T-helper 1 cell treated with Interleukin-12 subunit alpha and Interleukin-12 subunit beta and Interleukin-4 antibody, amounts not matched to agents 30 μg/mL and 1 μg/mL, for 36 hours (primary cell): Measurements from ENCODE around the gene CWF19L1.
"Not testable (repeated sequence)": the region's sequence is repeated elsewhere in the genome, so short reads cannot be mapped to it uniquely, and the experiment has no call there.

Experiments used
- H3K27ac Mint-ChIP-seq: one replicate; pipeline ENCODE4 v1.8.0; 2021; ENCODE audit warnings: mild to moderate bottlenecking, mixed read lengths
- H3K27me3 Mint-ChIP-seq: one replicate; pipeline ENCODE4 v1.8.0; 2021; ENCODE audit warnings: low read depth, mixed read lengths
- H3K36me3 Mint-ChIP-seq: one replicate; pipeline ENCODE4 v1.8.0; 2021; ENCODE audit warnings: low read depth, mixed read lengths
- H3K4me1 Mint-ChIP-seq: one replicate; pipeline ENCODE4 v1.8.0; 2021; ENCODE audit warnings: low read depth, mixed read lengths
- H3K4me3 Mint-ChIP-seq: one replicate; pipeline ENCODE4 v1.8.0; 2021; ENCODE audit warnings: mild to moderate bottlenecking, moderate library complexity, mixed read lengths
- H3K9me3 Mint-ChIP-seq: one replicate; pipeline ENCODE4 v1.8.0; 2021; ENCODE audit warnings: mixed read lengths

Gene CWF19L1

GRCh38 chr10:100267239-100268104 lies at the start of gene CWF19L1:
CWF19L1 (minus strand) TSS chr10:100267638; CDS start chr10:100267593, 45 bp downstream.
- Mint-ChIP-seq H3K36me3 (peaks cover 4% of the 10 kb centered on the region), H3K27ac (peak within 1 kb of the TSS; percentile 100), H3K4me3 (peak within 1 kb of the TSS; percentile 100), H3K4me1 (peaks cover 15% of the 10 kb centered on the region), H3K27me3 (no peaks in the 10 kb centered on the region), H3K9me3 (no peaks in the 10 kb centered on the region)

GRCh38 chr10:100315615-100316014 lies 48.2 kb upstream of the CWF19L1 start:
- Mint-ChIP-seq H3K27ac (no peak overlapping the region), H3K4me1 (no peaks in the 10 kb centered on the region), H3K27me3 (peaks cover 63% of the 10 kb centered on the region), H3K4me3 (no peak overlapping the region), H3K36me3 (no peaks in the 10 kb centered on the region), H3K9me3 (no peaks in the 10 kb centered on the region)

- Mint-ChIP-seq H3K36me3 (no peaks in the 10 kb centered on the region), H3K27ac (no peak overlapping the region), H3K4me1 (no peaks in the 10 kb centered on the region), H3K9me3 (no peaks in the 10 kb centered on the region), H3K27me3 (peaks cover 70% of the 10 kb centered on the region), H3K4me3 (no peak overlapping the region)
Measured at GRCh38 chr10:100311298-100311697, 43.9 kb upstream of the CWF19L1 start.

- Mint-ChIP-seq H3K27me3 (peaks cover 82% of the 10 kb centered on the region), H3K36me3 (no peaks in the 10 kb centered on the region), H3K4me3 (no peak overlapping the region), H3K4me1 (no peaks in the 10 kb centered on the region), H3K9me3 (no peaks in the 10 kb centered on the region), H3K27ac (no peak overlapping the region)
Measured at GRCh38 chr10:100307684-100308083, 40.2 kb upstream of the CWF19L1 start.

GRCh38 chr10:100306861-100307260 lies 39.4 kb upstream of the CWF19L1 start:
- Mint-ChIP-seq H3K9me3 (no peaks in the 10 kb centered on the region), H3K4me1 (no peaks in the 10 kb centered on the region), H3K27ac (no peak overlapping the region), H3K27me3 (peaks cover 79% of the 10 kb centered on the region), H3K36me3 (no peaks in the 10 kb centered on the region), H3K4me3 (no peak overlapping the region)

- no peak overlapping the region for H3K4me3 Mint-ChIP-seq
- H3K9me3 Mint-ChIP-seq, result no peaks in the 10 kb centered on the region
- H3K27me3 Mint-ChIP-seq, result peaks cover 81% of the 10 kb centered on the region
- no peaks in the 10 kb centered on the region for H3K4me1 Mint-ChIP-seq
- H3K27ac Mint-ChIP-seq, result no peak overlapping the region
- no peaks in the 10 kb centered on the region for H3K36me3 Mint-ChIP-seq
Measured at GRCh38 chr10:100304414-100304813, 37.0 kb upstream of the CWF19L1 start.

- Mint-ChIP-seq H3K9me3 (no peaks in the 10 kb centered on the region), H3K4me1 (no peaks in the 10 kb centered on the region), H3K27ac (no peak overlapping the region), H3K4me3 (no peak overlapping the region), H3K27me3 (peaks cover 80% of the 10 kb centered on the region), H3K36me3 (no peaks in the 10 kb centered on the region)
Measured at GRCh38 chr10:100303724-100304319, 36.4 kb upstream of the CWF19L1 start.

- not testable (repeated sequence) for H3K27ac Mint-ChIP-seq, H3K4me3 Mint-ChIP-seq, H3K4me1 Mint-ChIP-seq, H3K36me3 Mint-ChIP-seq, H3K9me3 Mint-ChIP-seq
- H3K27me3 Mint-ChIP-seq, result peaks cover 69% of the 10 kb centered on the region
Measured at GRCh38 chr10:100301123-100301522, 33.7 kb upstream of the CWF19L1 start.

GRCh38 chr10:100297242-100297641 lies 29.8 kb upstream of the CWF19L1 start:
- Mint-ChIP-seq H3K36me3 (no peaks in the 10 kb centered on the region), H3K4me1 (no peaks in the 10 kb centered on the region), H3K27me3 (peaks cover 56% of the 10 kb centered on the region), H3K4me3 (no peak overlapping the region), H3K27ac (no peak overlapping the region), H3K9me3 (no peaks in the 10 kb centered on the region)

GRCh38 chr10:100293066-100293465 lies 25.6 kb upstream of the CWF19L1 start:
- no peaks in the 10 kb centered on the region for H3K4me1 Mint-ChIP-seq
- H3K27ac Mint-ChIP-seq, result no peak overlapping the region
- no peaks in the 10 kb centered on the region for H3K9me3 Mint-ChIP-seq
- no peaks in the 10 kb centered on the region for H3K36me3 Mint-ChIP-seq
- H3K4me3 Mint-ChIP-seq, result no peak overlapping the region
- peaks cover 35% of the 10 kb centered on the region for H3K27me3 Mint-ChIP-seq

GRCh38 chr10:100292300-100292699 lies 24.9 kb upstream of the CWF19L1 start:
- H3K4me1 Mint-ChIP-seq, result not testable (repeated sequence)

GRCh38 chr10:100291356-100291755 lies 23.9 kb upstream of the CWF19L1 start:
- Mint-ChIP-seq H3K27me3 (peaks cover 28% of the 10 kb centered on the region), H3K27ac (no peak overlapping the region), H3K9me3 (no peaks in the 10 kb centered on the region), H3K4me1 (peaks cover 8% of the 10 kb centered on the region), H3K4me3 (no peak overlapping the region), H3K36me3 (no peaks in the 10 kb centered on the region)

More at GRCh38 chr10:100292300-100292699, 24.9 kb upstream of the CWF19L1 start:
- not testable (repeated sequence) for H3K9me3 Mint-ChIP-seq, H3K4me3 Mint-ChIP-seq, H3K36me3 Mint-ChIP-seq, H3K27ac Mint-ChIP-seq
- peaks cover 33% of the 10 kb centered on the region for H3K27me3 Mint-ChIP-seq

GRCh38 chr10:100289641-100290040 lies 22.2 kb upstream of the CWF19L1 start:
- H3K4me1 Mint-ChIP-seq, result peaks cover 17% of the 10 kb centered on the region
- H3K4me3 Mint-ChIP-seq, result no peak overlapping the region
- no peak overlapping the region for H3K27ac Mint-ChIP-seq
- H3K9me3 Mint-ChIP-seq, result no peaks in the 10 kb centered on the region
- peaks cover 11% of the 10 kb centered on the region for H3K36me3 Mint-ChIP-seq
- H3K27me3 Mint-ChIP-seq, result peaks cover 17% of the 10 kb centered on the region

GRCh38 chr10:100288196-100288595 lies 20.8 kb upstream of the CWF19L1 start:
- Mint-ChIP-seq H3K36me3 (peaks cover 13% of the 10 kb centered on the region), H3K27ac (no peak overlapping the region), H3K27me3 (peaks cover 13% of the 10 kb centered on the region), H3K4me3 (no peak overlapping the region), H3K9me3 (no peaks in the 10 kb centered on the region), H3K4me1 (peaks cover 17% of the 10 kb centered on the region)

GRCh38 chr10:100287756-100288155 lies 20.3 kb upstream of the CWF19L1 start:
- Mint-ChIP-seq H3K36me3 (peaks cover 13% of the 10 kb centered on the region), H3K4me1 (peaks cover 17% of the 10 kb centered on the region), H3K27ac (peak overlapping the region; percentile 98), H3K9me3 (no peaks in the 10 kb centered on the region), H3K4me3 (no peak overlapping the region), H3K27me3 (peaks cover 13% of the 10 kb centered on the region)
